Esophagus muscularis mucosa (tissue), 4 donors: Measurements from ENCODE around the gene HDGFL3. TPM values are rescaled to one million over a fixed set of nuclear protein-coding genes. Genes with fewer than 3 reads are reported as not detected.
"Not testable (repeated sequence)": the region's sequence is repeated elsewhere in the genome, so short reads cannot be mapped to it uniquely, and the experiment has no call there.

ENCODE experiments used
- DNase-seq: peaks from one replicate; pipeline ENCODE4 v3.0.0-alpha.2; 2017; ENCODE audit errors: extremely low spot score
- H3K27ac ChIP-seq, 4 donors: fragments of 200-600 bp; sonication (generic); replicated peaks in 1 of 4; 1 replicate in 3 of 4; 2 replicates in 1 of 4; pipeline ENCODE4 v1.5.1; 2016 to 2019; ENCODE audit warnings: mild to moderate bottlenecking in 1 of 4
- H3K27me3 ChIP-seq, 4 donors: fragments of 200-600 bp; sonication (generic); one replicate each; pipeline versions ENCODE4 v1.5.1 to v1.6.0; 2016 to 2019
- H3K36me3 ChIP-seq, 4 donors: fragments of 200-600 bp; sonication (generic); one replicate each; pipeline ENCODE4 v1.5.1; 2016 to 2019
- H3K4me1 ChIP-seq, 4 donors: fragments of 200-600 bp; sonication (generic); one replicate each; pipeline ENCODE4 v1.5.1; 2016 to 2019
- H3K4me3 ChIP-seq, 4 donors: fragments of 200-600 bp; sonication (generic); 1 replicate in 2 of 4; 2 replicates in 2 of 4; pipeline ENCODE4 v1.5.1; 2016 to 2019; ENCODE audit warnings: mild to moderate bottlenecking in 4 of 4, moderate library complexity in 1 of 4
- H3K9me3 ChIP-seq, 4 donors: fragments of 200-600 bp; sonication (generic); 1 replicate in 3 of 4; 2 replicates in 1 of 4; pipeline ENCODE4 v1.5.1; 2016 to 2019
- EP300 ChIP-seq: sonication (generic); formaldehyde crosslinking; IDR thresholded peaks from one replicate; pipeline ENCODE4 v1.6.1; 2017; ENCODE audit warnings: antibody characterized with exemption
- POLR2A ChIP-seq: fragments of 450-650 bp; IDR thresholded peaks from one replicate; pipeline ENCODE4 v1.6.1; 2017; ENCODE audit warnings: antibody characterized with exemption, moderate library complexity, mild to moderate bottlenecking, low read depth
- POLR2AphosphoS5 ChIP-seq, 2 donors: sonication (generic); formaldehyde crosslinking; IDR thresholded peaks; one replicate each; pipeline ENCODE4 v1.6.1; 2017; ENCODE audit warnings: antibody characterized with exemption in 2 of 2
- WGBS: methylation state at CpG from one replicate; pipeline ENCODE4 v1.1.5; 2018; 5-methylcytosine and 5-hydroxymethylcytosine counted together
- intact Hi-C: fragments of 100-400 bp; cut with DNase I; formaldehyde crosslinking; loops from one replicate; pipeline ENCODE4 v1.15.1; 2023
- total RNA-seq, 4 donors: library from RNA; depleted of rRNA; stranded (reverse); fragments of >200 nt; gene quantifications; one replicate each; pipeline versions ENCODE4 v1.1.0 to v1.2.1, GENCODE V29; 2016
- TF ChIP-seq, protein P1 (sequence below), 3 experiments: fragments of 200-600 bp in 2 of 3; fragments of 450-650 bp in 1 of 3; sonication (generic) in 2 of 3; IDR thresholded peaks; one replicate each; pipeline ENCODE4 v1.5.1; 2017 to 2019; ENCODE audit warnings: antibody characterized with exemption in 3 of 3, mild to moderate bottlenecking in 2 of 3, moderate library complexity in 1 of 3

The HDGFL3 gene
- total RNA-seq, 4 donors from 2014 or later = 38.1 to 72.6 (median 47.9) TPM

DNA sequence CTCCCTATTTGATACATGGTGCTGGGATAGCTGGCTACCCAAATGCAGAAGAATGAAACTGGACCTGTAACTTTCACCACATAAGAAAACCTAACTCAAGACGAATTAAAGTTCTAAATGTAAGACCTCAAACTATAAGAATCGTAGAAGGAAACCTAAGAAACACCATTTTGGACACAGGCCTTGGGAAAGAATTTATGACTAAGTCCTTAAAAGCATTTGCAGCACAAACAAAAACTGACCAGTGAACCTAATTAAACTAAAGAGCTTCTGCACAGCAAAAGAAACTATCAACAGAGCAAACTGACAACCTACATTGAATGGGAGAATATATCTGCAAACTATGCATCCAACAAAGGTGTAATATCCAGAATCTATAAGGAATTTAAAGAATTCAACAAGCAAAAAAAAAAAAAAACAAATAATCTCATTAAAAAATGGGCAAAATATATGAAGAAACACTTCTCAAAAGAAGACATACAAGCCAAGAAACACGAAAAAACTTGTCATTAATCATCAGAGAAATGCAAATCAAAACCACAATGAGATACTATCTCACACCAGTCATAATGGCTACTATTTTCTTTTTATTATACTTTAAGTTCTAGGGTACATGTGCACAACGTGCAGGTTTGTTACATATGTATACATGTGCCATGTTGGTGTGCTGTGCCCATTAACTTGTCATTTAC is 37.0 kb downstream of the HDGFL3 start:
- intact Hi-C loops = no loop called here
- no peaks in the 10 kb centered on the region for H3K36me3 ChIP-seq
- no peaks in the 10 kb centered on the region for H3K4me1 ChIP-seq
- H3K4me3 ChIP-seq = no peak overlapping the region
- 82% methylated on average over 4 of the region's 4 CpGs for WGBS
- no peak for TF ChIP-seq EP300
- TF ChIP-seq, protein P1, sequence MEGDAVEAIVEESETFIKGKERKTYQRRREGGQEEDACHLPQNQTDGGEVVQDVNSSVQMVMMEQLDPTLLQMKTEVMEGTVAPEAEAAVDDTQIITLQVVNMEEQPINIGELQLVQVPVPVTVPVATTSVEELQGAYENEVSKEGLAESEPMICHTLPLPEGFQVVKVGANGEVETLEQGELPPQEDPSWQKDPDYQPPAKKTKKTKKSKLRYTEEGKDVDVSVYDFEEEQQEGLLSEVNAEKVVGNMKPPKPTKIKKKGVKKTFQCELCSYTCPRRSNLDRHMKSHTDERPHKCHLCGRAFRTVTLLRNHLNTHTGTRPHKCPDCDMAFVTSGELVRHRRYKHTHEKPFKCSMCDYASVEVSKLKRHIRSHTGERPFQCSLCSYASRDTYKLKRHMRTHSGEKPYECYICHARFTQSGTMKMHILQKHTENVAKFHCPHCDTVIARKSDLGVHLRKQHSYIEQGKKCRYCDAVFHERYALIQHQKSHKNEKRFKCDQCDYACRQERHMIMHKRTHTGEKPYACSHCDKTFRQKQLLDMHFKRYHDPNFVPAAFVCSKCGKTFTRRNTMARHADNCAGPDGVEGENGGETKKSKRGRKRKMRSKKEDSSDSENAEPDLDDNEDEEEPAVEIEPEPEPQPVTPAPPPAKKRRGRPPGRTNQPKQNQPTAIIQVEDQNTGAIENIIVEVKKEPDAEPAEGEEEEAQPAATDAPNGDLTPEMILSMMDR (IDR thresholded peaks at IDR 0.05) = no peak
- no peak for TF ChIP-seq POLR2AphosphoS5 (IDR thresholded peaks at IDR 0.05)
- TF ChIP-seq POLR2A = no peak
- no peak for DNase-seq
- peaks cover 0 to 20% (median 16%) of the 10 kb centered on the region in 4 donors for H3K9me3 ChIP-seq
- no peak overlapping the region for H3K27ac ChIP-seq
- H3K27me3 ChIP-seq = no peaks in the 10 kb centered on the region

GRCh38 chr15:83169576-83169975 is 38.0 kb downstream of the HDGFL3 start:
- DNase-seq, H3K4me3 ChIP-seq, H3K27me3 ChIP-seq, intact Hi-C loops, H3K4me1 ChIP-seq, H3K36me3 ChIP-seq, H3K27ac ChIP-seq: not testable (repeated sequence)
- H3K9me3 ChIP-seq = peaks cover 0 to 24% (median 16%) of the 10 kb centered on the region in 4 donors
- 91% methylated on average over 5 of the region's 5 CpGs for WGBS

DNA sequence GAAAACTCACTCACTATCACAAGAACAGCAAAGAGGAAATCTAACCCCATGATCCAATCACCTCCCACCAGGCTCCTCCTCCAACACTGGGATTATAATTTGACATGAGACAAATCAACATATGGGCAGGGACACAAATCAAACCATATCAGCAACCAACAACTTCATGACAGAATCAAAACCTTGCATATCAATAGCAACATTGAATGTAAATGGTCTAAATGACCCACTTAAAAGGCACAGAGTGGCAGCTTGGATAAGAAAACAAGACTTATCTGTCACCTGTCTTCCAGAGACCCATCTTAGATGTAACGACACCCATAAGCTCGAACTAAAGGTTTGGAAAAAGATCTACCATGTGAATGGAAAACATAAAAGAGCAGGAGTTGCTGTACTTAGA is 40.8 kb downstream of the HDGFL3 start:
- Histone ChIP-seq H3K9me3 (peaks cover 0 to 24% (median 16%) of the 10 kb centered on the region in 4 donors), H3K36me3 (peaks cover 0 to 11% (median 0%) of the 10 kb centered on the region in 4 donors), H3K4me3 (no peak overlapping the region), H3K27me3 (no peaks in the 10 kb centered on the region), H3K4me1 (no peaks in the 10 kb centered on the region), H3K27ac (no peak overlapping the region)
- no peak for TF ChIP-seq POLR2AphosphoS5 (IDR thresholded peaks at IDR 0.05)
- intact Hi-C loops = no loop called here
- 100% methylated on average over 2 of the region's 2 CpGs for WGBS
- DNase-seq = no peak

- WGBS = 91% methylated on average over 3 of the region's 3 CpGs
- Histone ChIP-seq H3K4me3 (no peak overlapping the region), H3K9me3 (peaks cover 0 to 24% (median 16%) of the 10 kb centered on the region in 4 donors), H3K36me3 (peaks cover 0 to 11% (median 0%) of the 10 kb centered on the region in 4 donors), H3K27me3 (no peaks in the 10 kb centered on the region), H3K27ac (no peak overlapping the region), H3K4me1 (no peaks in the 10 kb centered on the region)
- no peak for TF ChIP-seq POLR2A
- TF ChIP-seq POLR2AphosphoS5 (IDR thresholded peaks at IDR 0.05) = no peak
- TF ChIP-seq, protein P1 (IDR thresholded peaks at IDR 0.05) = no peak
- no peak for TF ChIP-seq EP300
- intact Hi-C loops = no loop called here
- no peak for DNase-seq
Measured at GRCh38 chr15:83166218-83166617, 41.4 kb downstream of the HDGFL3 start.

DNA sequence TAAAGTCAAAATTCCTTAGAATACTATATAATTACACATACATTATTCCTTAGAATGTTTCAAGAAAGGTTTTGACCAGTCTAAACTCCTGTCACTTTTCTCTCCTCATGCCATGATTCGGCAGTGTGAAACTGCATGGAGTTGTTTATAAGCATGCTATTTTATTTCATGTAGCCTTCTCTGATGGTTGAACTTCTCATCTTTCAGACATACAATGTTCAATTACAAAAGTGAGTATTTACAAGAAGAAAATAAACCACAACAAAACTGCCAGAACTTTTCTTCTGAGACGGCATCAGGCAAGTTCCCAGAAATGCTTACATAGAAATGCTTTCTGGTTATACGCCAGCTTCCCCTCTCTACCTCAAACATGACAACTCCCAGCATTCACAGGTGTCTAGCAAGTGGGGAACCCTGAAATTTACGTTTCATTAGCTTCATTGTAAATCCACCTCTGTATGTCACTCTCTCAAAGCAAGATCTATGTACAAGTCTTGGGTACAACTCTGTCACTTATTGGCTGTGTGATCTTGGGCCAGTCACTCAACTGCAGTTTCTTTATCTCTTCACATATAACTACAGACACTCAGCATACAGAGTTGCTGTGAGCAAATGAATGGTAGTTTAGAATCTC is 42.7 kb downstream of the HDGFL3 start:
- Histone ChIP-seq H3K27ac (no peak overlapping the region), H3K4me1 (no peaks in the 10 kb centered on the region), H3K36me3 (peaks cover 0 to 14% (median 0%) of the 10 kb centered on the region in 4 donors), H3K27me3 (no peaks in the 10 kb centered on the region), H3K4me3 (no peak overlapping the region), H3K9me3 (peaks cover 0 to 24% (median 16%) of the 10 kb centered on the region in 4 donors)
- DNase-seq = no peak
- WGBS = 95% methylated on average over 4 of the region's 4 CpGs
- intact Hi-C loops = no loop called here
- no peak for TF ChIP-seq EP300
- TF ChIP-seq POLR2A = no peak
- TF ChIP-seq POLR2AphosphoS5 (IDR thresholded peaks at IDR 0.05) = no peak
- TF ChIP-seq, protein P1 (IDR thresholded peaks at IDR 0.05) = no peak
